ENCODE results near the gene MDGA2.

- TF ChIP-seq GATA2 (CRISPR knock-in tag; IDR thresholded peaks at IDR 0.05) (no peak), MAX (IDR thresholded peaks at IDR 0.05; ENCODE audit: low read depth) (no peak), CTCF (IDR thresholded peaks at IDR 0.05) (no peak), EP300 (IDR thresholded peaks at IDR 0.05; ENCODE audit: borderline replicate concordance in 1 of 2, low read depth in 1 of 2, low read length in 1 of 2) (no peak), POLR2AphosphoS5 (IDR thresholded peaks at IDR 0.05; ENCODE audit: low read depth, low read length) (no peak), YY1 (IDR thresholded peaks at IDR 0.05; ENCODE audit: low read depth) (no peak), TAF1 (IDR thresholded peaks at IDR 0.05; ENCODE audit: borderline replicate concordance, low read depth, low read length) (no peak), SIN3A (IDR thresholded peaks at IDR 0.05; ENCODE audit: borderline replicate concordance, low read depth, low read length) (no peak), GABPA (IDR thresholded peaks at IDR 0.05; ENCODE audit: low read depth) (no peak)
Measured at GRCh38 chr14:46964378-46964777, 711.0 kb downstream of the MDGA2 start.

All from SK-N-SH (cell line).